ENCODE measurements around the gene ACACB. TPM values are rescaled to one million over a fixed set of nuclear protein-coding genes. Genes with fewer than 3 reads are reported as not detected.

Gene ACACB
- polyA plus RNA-seq, 2 of the 4 experiments (the other 2 are of a cell fraction) = 6.8 to 7.6 TPM

- WGBS (ENCODE audit: missing lambda C conversion rate) = 90% methylated on average over 8 of the region's 8 CpGs
- ChIA-PET CTCF (interaction anchor here (1.1 to 3.7 kb wide), 4 partner anchors 10 to 165 kb away, joined by 3 to 21 read pairs (median 6); no protein-coding TSS in a partner anchor), POLR2A (no interaction called here)
- no peak overlapping the region for H3K4me3 ChIP-seq
- no peaks in the 10 kb centered on the region for H3K9me3 ChIP-seq
- peak overlapping the region; percentile 54 to 80; a peak in 4 of 6 replicates for H3K27ac ChIP-seq
- no peak for FAIRE-seq
- TF ChIP-seq ATOH8 (CRISPR knock-in tag; IDR thresholded peaks at IDR 0.05; ENCODE audit: low read depth) (no peak), KDM1A (IDR thresholded peaks at IDR 0.05; ENCODE audit: low read depth) (0 out of 2 replicates have a peak, but pooled peaks have one; percentile 62), CHD4 (IDR thresholded peaks at IDR 0.05; ENCODE audit: borderline replicate concordance) (no peak)
- DNase-seq (ENCODE audit: low read depth in 1 of 2, low spot score in 1 of 2) = no peak
- peak in 1 of 2 experiments; percentile 9; a peak in 2 of 6 replicates for ATAC-seq
- peaks cover 28% of the 10 kb centered on the region for H3K4me1 ChIP-seq
- peak overlapping the region; percentile 58 for H3K4me2 ChIP-seq
These were observed 161.0 kb downstream of the ACACB start for GRCh38 chr12:109277255-109277898.

- FAIRE-seq = no peak
- ChIA-PET CTCF (interaction anchor here (1.1 to 3.7 kb wide), 4 partner anchors 10 to 166 kb away, joined by 3 to 21 read pairs (median 6); no protein-coding TSS in a partner anchor), POLR2A (no interaction called here)
- 33% methylated on average over 15 of the region's 15 CpGs for WGBS (ENCODE audit: missing lambda C conversion rate)
- no peak overlapping the region; the same call in 2 of the 3 replicates for H3K4me3 ChIP-seq
- DNase-seq (ENCODE audit: low read depth in 1 of 2, low spot score in 1 of 2) = peak; percentile 30 to 66
- H3K4me1 ChIP-seq = peaks cover 28% of the 10 kb centered on the region
- H3K27ac ChIP-seq = peak overlapping the region; percentile 54 to 80
- H3K4me2 ChIP-seq = peak overlapping the region; percentile 58
- peak; percentile 59 to 75 for ATAC-seq
- H3K9me3 ChIP-seq = no peaks in the 10 kb centered on the region
- TF ChIP-seq FOSB (CRISPR knock-in tag; IDR thresholded peaks at IDR 0.05) (no peak), BCL3 (IDR thresholded peaks at IDR 0.05) (no peak), MAX (IDR thresholded peaks at IDR 0.05) (peak; percentile 50), POLR2A (IDR thresholded peaks at IDR 0.05; ENCODE audit: low read length) (no peak), EP300 (IDR thresholded peaks at IDR 0.05) (no peak), CEBPB (IDR thresholded peaks at IDR 0.05) (peak; percentile 67 to 77; a peak in 3 of 4 replicates), HES2 (IDR thresholded peaks at IDR 0.05) (peak; percentile 36; the same call in 1 of the 2 replicates), GATA3 (IDR thresholded peaks at IDR 0.05; ENCODE audit: borderline replicate concordance) (0 out of 2 replicates have a peak, but pooled peaks have one; percentile 14)
These were observed 161.7 kb downstream of the ACACB start for GRCh38 chr12:109277899-109278762.

- ATAC-seq = no peak
- POLR2A ChIA-PET = no interaction called here
- peaks cover 28% of the 10 kb centered on the region for H3K4me1 ChIP-seq
- peak overlapping the region; percentile 58 for H3K4me2 ChIP-seq
- H3K27ac ChIP-seq = peak overlapping the region; percentile 54 to 80
- DNase-seq (ENCODE audit: low read depth in 1 of 2, low spot score in 1 of 2) = no peak
- no peak for FAIRE-seq
- 85% methylated on average over 10 of the region's 10 CpGs for WGBS (ENCODE audit: missing lambda C conversion rate)
- H3K9me3 ChIP-seq = no peaks in the 10 kb centered on the region
- CTCF ChIA-PET = interaction anchor here (2.8 kb wide), 1 partner anchor 14 kb away, joined by 11 read pairs; no protein-coding TSS in a partner anchor
- H3K4me3 ChIP-seq = no peak overlapping the region
- TF ChIP-seq ZNF302 (CRISPR knock-in tag; IDR thresholded peaks at IDR 0.05) = no peak
- TF ChIP-seq MAX (IDR thresholded peaks at IDR 0.05) = no peak
- no peak for TF ChIP-seq KDM1A (IDR thresholded peaks at IDR 0.05; ENCODE audit: low read depth)
- TF ChIP-seq RAD21 (conservative IDR thresholded peaks at IDR 0.05 in 1 of 2, IDR thresholded peaks at IDR 0.05 in 1 of 2) = no peak
- TF ChIP-seq ELK1 (IDR thresholded peaks at IDR 0.05; ENCODE audit: low read depth, low read length) = no peak
- no peak for TF ChIP-seq HOXB13 (CRISPR knock-in tag; IDR thresholded peaks at IDR 0.05; ENCODE audit: low read depth)
- TF ChIP-seq POLR2AphosphoS2 (conservative IDR thresholded peaks at IDR 0.05; ENCODE audit: low read length) = no peak
- TF ChIP-seq PHF8 (IDR thresholded peaks at IDR 0.05; ENCODE audit: borderline replicate concordance, low read depth) = no peak
- no peak for TF ChIP-seq EHF (CRISPR knock-in tag; IDR thresholded peaks at IDR 0.05)
- TF ChIP-seq EHMT2 (IDR thresholded peaks at IDR 0.05; ENCODE audit: low read depth) = no peak
- TF ChIP-seq HMGXB4 (CRISPR knock-in tag; IDR thresholded peaks at IDR 0.05; ENCODE audit: borderline replicate concordance) = no peak
- no peak for TF ChIP-seq EP300 (IDR thresholded peaks at IDR 0.05)
- no peak for TF ChIP-seq MAFK (IDR thresholded peaks at IDR 0.05; ENCODE audit: partially characterized antibody)
- TF ChIP-seq HES2 (IDR thresholded peaks at IDR 0.05) = no peak
These were observed 162.5 kb downstream of the ACACB start for GRCh38 chr12:109278912-109279311.
